Neural progenitor cell (in vitro differentiated cells): ENCODE results near the gene STK32A. TPM values are rescaled to one million over a fixed set of nuclear protein-coding genes. Genes with fewer than 3 reads are reported as not detected.

Experiments
- DNase-seq: peaks from one replicate; pipeline ENCODE4 v3.0.0-alpha.2; 2016; ENCODE audit warnings: low spot score
- H2AFZ ChIP-seq: fragments of 200-600 bp; sonication (generic); replicated peaks from 2 replicates; pipeline ENCODE4 v1.6.1; 2016; ENCODE audit warnings: antibody characterized with exemption
- H3F3A ChIP-seq: fragments of 200-600 bp; sonication (generic); 2 replicates; pipeline ENCODE4 v1.6.1; 2016; ENCODE audit warnings: antibody characterized with exemption, low read depth
- H3K27ac ChIP-seq: fragments of 200-600 bp; sonication (generic); 2 replicates; pipeline ENCODE4 v1.5.1; 2016; ENCODE audit warnings: mild to moderate bottlenecking
- H3K27me3 ChIP-seq: fragments of 200-600 bp; sonication (generic); 2 replicates; pipeline ENCODE4 v1.6.1; 2016; ENCODE audit warnings: mild to moderate bottlenecking, moderate library complexity
- H3K36me3 ChIP-seq: fragments of 200-600 bp; sonication (generic); 2 replicates; pipeline ENCODE4 v1.5.1; 2016
- H3K4me1 ChIP-seq: fragments of 200-600 bp; sonication (generic); 2 replicates; pipeline ENCODE4 v1.6.1; 2016; ENCODE audit warnings: mixed run types
- H3K4me2 ChIP-seq: fragments of 200-600 bp; sonication (generic); 2 replicates; pipeline ENCODE4 v1.6.1; 2016
- H3K4me3 ChIP-seq: fragments of 200-600 bp; sonication (generic); 2 replicates; pipeline ENCODE4 v1.5.1; 2016
- H3K79me2 ChIP-seq: fragments of 200-600 bp; sonication (generic); 2 replicates; pipeline ENCODE4 v1.6.1; 2016; ENCODE audit warnings: low read depth
- H3K9ac ChIP-seq: fragments of 200-600 bp; sonication (generic); 2 replicates; pipeline ENCODE4 v1.6.1; 2016
- H3K9me3 ChIP-seq: fragments of 200-600 bp; sonication (generic); 2 replicates; pipeline ENCODE4 v1.5.1; 2016; ENCODE audit warnings: low read depth
- H4K20me1 ChIP-seq: fragments of 200-600 bp; sonication (generic); 2 replicates; pipeline ENCODE4 v1.6.1; 2016; ENCODE audit warnings: low read depth
- H3K27ac Mint-ChIP-seq: 3 replicates; pipeline ENCODE4 v1.8.0; 2021; ENCODE audit warnings: mixed read lengths
- H3K27me3 Mint-ChIP-seq: 2 replicates; pipeline ENCODE4 v1.8.0; 2022; ENCODE audit warnings: low read depth, mild to moderate bottlenecking, inconsistent platforms, moderate library complexity, mixed read lengths; ENCODE audit not compliant: insufficient read depth
- H3K36me3 Mint-ChIP-seq: 3 replicates; pipeline ENCODE4 v1.8.0; 2021; ENCODE audit warnings: mixed read lengths
- H3K4me1 Mint-ChIP-seq: 3 replicates; pipeline ENCODE4 v1.8.0; 2021; ENCODE audit warnings: mixed read lengths
- H3K4me3 Mint-ChIP-seq: 3 replicates; pipeline ENCODE4 v1.8.0; 2021; ENCODE audit warnings: mild to moderate bottlenecking, moderate library complexity, mixed read lengths
- H3K9me3 Mint-ChIP-seq: 3 replicates; pipeline ENCODE4 v1.8.0; 2020; ENCODE audit warnings: mixed read lengths
- CTCF ChIP-seq: fragments of 200-600 bp; sonication (generic); IDR thresholded peaks from 2 replicates; pipeline ENCODE4 v1.5.1; 2017; ENCODE audit warnings: antibody characterized with exemption, mild to moderate bottlenecking
- EZH2 ChIP-seq: fragments of 200-600 bp; sonication (generic); IDR thresholded peaks from 2 replicates; pipeline ENCODE4 v1.6.1; 2017; ENCODE audit warnings: antibody characterized with exemption, mild to moderate bottlenecking, moderate library complexity
- EZH2phosphoT487 ChIP-seq: fragments of 200-600 bp; sonication (generic); IDR thresholded peaks from 2 replicates; pipeline ENCODE4 v1.6.1; 2017; ENCODE audit warnings: antibody characterized with exemption
- total RNA-seq: library from RNA; depleted of rRNA; stranded (reverse); fragments of >200 nt; gene quantifications from 2 replicates; pipeline ENCODE4 v1.2.3, GENCODE V29; 2015; ENCODE audit warnings: low replicate concordance

STK32A gene
- total RNA-seq, 1 donor from 2014 or later, result 16.7 TPM

- H3K9me3 ChIP-seq, result no peaks in the 10 kb centered on the region
- Mint-ChIP-seq H3K27me3 (peaks cover 3% of the 10 kb centered on the region), H3K9me3 (no peaks in the 10 kb centered on the region), H3K4me3 (no peak overlapping the region), H3K36me3 (no peaks in the 10 kb centered on the region), H3K4me1 (no peaks in the 10 kb centered on the region), H3K27ac (no peak overlapping the region)
- peaks cover 10% of the 10 kb centered on the region for H3K4me1 ChIP-seq
- H3K4me3 ChIP-seq, result no peak overlapping the region
- DNase-seq, result peak; percentile 36
- no peaks in the 10 kb centered on the region for H3K79me2 ChIP-seq
- H3K9ac ChIP-seq, result no peak overlapping the region
- H3K4me2 ChIP-seq, result peak overlapping the region; percentile 55
- H2AFZ ChIP-seq, result peak overlapping the region; percentile 100
- no peaks in the 10 kb centered on the region for H3K27me3 ChIP-seq
- H3K36me3 ChIP-seq, result no peaks in the 10 kb centered on the region
- H3F3A ChIP-seq, result no peaks in the 10 kb centered on the region
- H4K20me1 ChIP-seq, result no peaks in the 10 kb centered on the region
- no peak for TF ChIP-seq EZH2
- no peak overlapping the region for H3K27ac ChIP-seq
Observed at GRCh38 chr5:147216552-147217154, 18.2 kb upstream of the STK32A start.

- Histone ChIP-seq H3K4me1 (peaks cover 7% of the 10 kb centered on the region), H3K4me3 (no peak overlapping the region), H3K27me3 (no peaks in the 10 kb centered on the region), H3K9ac (no peak overlapping the region), H3F3A (peaks cover 3% of the 10 kb centered on the region), H2AFZ (peak overlapping the region; percentile 53), H3K9me3 (no peaks in the 10 kb centered on the region), H3K27ac (no peak overlapping the region), H4K20me1 (no peaks in the 10 kb centered on the region), H3K79me2 (no peaks in the 10 kb centered on the region), H3K36me3 (no peaks in the 10 kb centered on the region), H3K4me2 (no peak overlapping the region)
- TF ChIP-seq EZH2, result no peak
- no peak for TF ChIP-seq CTCF
- H3K36me3 Mint-ChIP-seq, result no peaks in the 10 kb centered on the region
- DNase-seq, result no peak
- peaks cover 6% of the 10 kb centered on the region for H3K27me3 Mint-ChIP-seq
- H3K9me3 Mint-ChIP-seq, result no peaks in the 10 kb centered on the region
- H3K4me1 Mint-ChIP-seq, result no peaks in the 10 kb centered on the region
- H3K27ac Mint-ChIP-seq, result no peak overlapping the region
- H3K4me3 Mint-ChIP-seq, result no peak overlapping the region
Observed at GRCh38 chr5:147223343-147223742, 11.5 kb upstream of the STK32A start.

- Histone ChIP-seq H3K4me1 (peaks cover 7% of the 10 kb centered on the region), H2AFZ (no peak overlapping the region), H4K20me1 (no peaks in the 10 kb centered on the region), H3K27me3 (peaks cover 8% of the 10 kb centered on the region), H3K4me3 (no peak overlapping the region), H3K9ac (no peak overlapping the region), H3K79me2 (no peaks in the 10 kb centered on the region), H3K4me2 (no peak overlapping the region), H3K27ac (no peak overlapping the region), H3K36me3 (no peaks in the 10 kb centered on the region), H3F3A (peaks cover 3% of the 10 kb centered on the region), H3K9me3 (no peaks in the 10 kb centered on the region)
- Mint-ChIP-seq H3K36me3 (no peaks in the 10 kb centered on the region), H3K4me1 (no peaks in the 10 kb centered on the region), H3K27ac (no peak overlapping the region), H3K27me3 (peaks cover 6% of the 10 kb centered on the region), H3K4me3 (no peak overlapping the region), H3K9me3 (no peaks in the 10 kb centered on the region)
- peak; percentile 70 for DNase-seq
- TF ChIP-seq CTCF (peak; percentile 79), EZH2phosphoT487 (no peak)
Observed at GRCh38 chr5:147223948-147224791, 10.7 kb upstream of the STK32A start.

- no peak overlapping the region for H3K27ac Mint-ChIP-seq
- no peak overlapping the region for H2AFZ ChIP-seq
- no peak overlapping the region for H3K4me2 ChIP-seq
- no peaks in the 10 kb centered on the region for H3K4me1 Mint-ChIP-seq
- H3K36me3 Mint-ChIP-seq, result no peaks in the 10 kb centered on the region
- H3F3A ChIP-seq, result peaks cover 3% of the 10 kb centered on the region
- H3K27ac ChIP-seq, result no peak overlapping the region
- H3K4me3 Mint-ChIP-seq, result no peak overlapping the region
- H3K9me3 ChIP-seq, result no peaks in the 10 kb centered on the region
- H3K4me1 ChIP-seq, result peaks cover 7% of the 10 kb centered on the region
- no peak overlapping the region for H3K9ac ChIP-seq
- no peaks in the 10 kb centered on the region for H3K79me2 ChIP-seq
- peaks cover 3% of the 10 kb centered on the region for H3K9me3 Mint-ChIP-seq
- no peaks in the 10 kb centered on the region for H3K36me3 ChIP-seq
- no peak overlapping the region for H3K4me3 ChIP-seq
- no peak for DNase-seq
- H3K27me3 Mint-ChIP-seq, result peaks cover 2% of the 10 kb centered on the region
- H3K27me3 ChIP-seq, result peaks cover 24% of the 10 kb centered on the region
- no peak for TF ChIP-seq EZH2phosphoT487
- H4K20me1 ChIP-seq, result no peaks in the 10 kb centered on the region
Observed at GRCh38 chr5:147225938-147226337, 8.9 kb upstream of the STK32A start.
